ENCODE measurements around the gene FOLR3. TPM values are rescaled to one million over a fixed set of nuclear protein-coding genes. Genes with fewer than 3 reads are reported as not detected.

FOLR3 gene
- total and polyA plus RNA-seq, 9 of the 15 experiments (the other 6 are each of a cell fraction or from before 2014, with no cell fraction given), result not detected

DNA sequence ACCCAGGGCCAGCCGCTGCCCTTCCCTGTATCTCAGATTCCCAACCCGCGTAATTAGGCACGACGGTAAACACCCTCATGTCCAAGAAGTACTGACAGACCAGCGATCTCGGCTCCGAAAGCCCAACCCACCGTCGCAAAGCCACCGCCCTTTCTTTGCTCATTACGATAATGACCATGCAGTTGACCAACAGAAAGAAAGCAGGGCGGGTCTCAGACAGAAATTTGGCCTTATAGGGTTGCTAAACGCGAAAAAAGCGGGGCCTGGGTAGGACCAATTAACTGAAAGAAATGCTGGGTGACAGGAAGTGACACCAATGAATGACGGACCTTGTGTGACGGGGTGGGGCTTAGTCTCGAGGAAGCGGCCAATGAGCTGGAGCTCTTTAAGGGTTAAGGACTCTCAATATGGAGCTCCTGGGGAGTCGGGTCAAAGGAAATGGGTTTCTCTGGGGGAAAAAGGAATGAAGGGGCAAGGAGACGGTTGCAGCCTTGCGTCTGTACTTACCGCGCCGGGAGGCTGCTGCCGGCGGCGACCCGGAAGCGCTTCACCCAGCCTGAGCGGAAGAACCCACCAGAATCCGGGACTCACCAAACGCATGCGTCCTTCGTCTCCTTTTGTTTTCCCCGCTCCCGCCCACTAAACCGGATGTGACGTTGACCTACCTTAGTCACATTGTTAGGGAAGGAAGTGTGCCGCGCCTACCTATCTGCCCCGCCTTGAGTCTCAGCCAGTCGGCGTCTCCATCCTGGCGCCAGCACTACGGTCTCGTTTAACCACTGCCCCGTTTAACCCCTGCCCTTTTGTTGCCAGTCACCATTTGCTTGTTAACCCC is 23.2 kb upstream of the FOLR3 start, which contains the start of gene ANAPC15:
Gene ANAPC15, minus strand, starts transcription at position 553 of the 835 bp plus-strand sequence. CDS start 1,419 bp downstream, outside the sequence.
- H3K9ac ChIP-seq (ENCODE audit: insufficient read depth in 1 of 2, low read depth in 2 of 2, low read length in 2 of 2), result peak within 1 kb of the TSS; percentile 93 to 95
- DNase-seq (ENCODE audit: extremely low read depth in 1 of 4, low spot score in 3 of 4) (peak; percentile 86 to 99 (median 91)), FAIRE-seq (peak; percentile 100), ATAC-seq (peak; percentile 96)
- peak within 1 kb of the TSS; percentile 96 for H3K4me2 ChIP-seq (ENCODE audit: insufficient read depth, low read length)
- POLR2A ChIA-PET, result interaction anchor here (0.5 to 2.5 kb wide), 17 partner anchors 8 to 326 kb away, joined by 3 to 14 read pairs (median 4); partner anchors contain the start of genes RNF121 and XNDC1N
- H3K27me3 ChIP-seq (ENCODE audit: control insufficient read depth in 2 of 2, insufficient read depth in 2 of 2, low read length in 2 of 2), result no peaks in the 10 kb centered on the region
- under 1% methylated on average over 49 of the region's 49 CpGs for WGBS (ENCODE audit: insufficient coverage, low coverage, missing lambda C conversion rate)
- no peaks in the 10 kb centered on the region for H4K20me1 ChIP-seq (replicated peaks; ENCODE audit: control insufficient read depth, insufficient read depth, low read length)
- intact Hi-C loops (cut with micrococcal nuclease), result loop anchor here (1.0 kb wide), 1 partner anchor 32 kb away; the partner anchor contains the start of genes LRRC51 and NUMA1
- H3K79me2 ChIP-seq (ENCODE audit: control insufficient read depth, insufficient read depth, low read length), result peaks cover 3% of the 10 kb centered on the region; the same call in 1 of the 3 replicates
- H3K4me3 ChIP-seq, result peak within 1 kb of the TSS; percentile 53
- H3K4me1 ChIP-seq (replicated peaks in 1 of 2; ENCODE audit: control insufficient read depth in 2 of 2, insufficient read depth in 2 of 2, low read length in 2 of 2), result peaks cover 6 to 28% of the 10 kb centered on the region in 2 experiments
- H3K9me3 ChIP-seq (replicated peaks; ENCODE audit: control insufficient read depth, insufficient read depth, low read depth, low read length), result no peaks in the 10 kb centered on the region
- CTCF ChIA-PET (ENCODE audit: low intra/inter-chr PET ratio), result no interaction called here
- H3K27ac ChIP-seq (ENCODE audit: extremely low read depth, low read depth, low read length), result peak within 1 kb of the TSS; percentile 97
- no TSS peak for BruUV-seq (replicated peaks)
- in situ Hi-C loops (cut with MboI), result no loop called here
- peaks cover 17% of the 10 kb centered on the region; the same call in 2 of the 3 replicates for H3K36me3 ChIP-seq (ENCODE audit: control insufficient read depth, insufficient read depth, low read length)
- peak within 1 kb of the TSS; percentile 94 for H2AFZ ChIP-seq (ENCODE audit: low read depth, low read length)
- no peaks in the 10 kb centered on the region for H3K9me1 ChIP-seq (ENCODE audit: control insufficient read depth, insufficient read depth, low read length)
- TF ChIP-seq, protein P1, sequence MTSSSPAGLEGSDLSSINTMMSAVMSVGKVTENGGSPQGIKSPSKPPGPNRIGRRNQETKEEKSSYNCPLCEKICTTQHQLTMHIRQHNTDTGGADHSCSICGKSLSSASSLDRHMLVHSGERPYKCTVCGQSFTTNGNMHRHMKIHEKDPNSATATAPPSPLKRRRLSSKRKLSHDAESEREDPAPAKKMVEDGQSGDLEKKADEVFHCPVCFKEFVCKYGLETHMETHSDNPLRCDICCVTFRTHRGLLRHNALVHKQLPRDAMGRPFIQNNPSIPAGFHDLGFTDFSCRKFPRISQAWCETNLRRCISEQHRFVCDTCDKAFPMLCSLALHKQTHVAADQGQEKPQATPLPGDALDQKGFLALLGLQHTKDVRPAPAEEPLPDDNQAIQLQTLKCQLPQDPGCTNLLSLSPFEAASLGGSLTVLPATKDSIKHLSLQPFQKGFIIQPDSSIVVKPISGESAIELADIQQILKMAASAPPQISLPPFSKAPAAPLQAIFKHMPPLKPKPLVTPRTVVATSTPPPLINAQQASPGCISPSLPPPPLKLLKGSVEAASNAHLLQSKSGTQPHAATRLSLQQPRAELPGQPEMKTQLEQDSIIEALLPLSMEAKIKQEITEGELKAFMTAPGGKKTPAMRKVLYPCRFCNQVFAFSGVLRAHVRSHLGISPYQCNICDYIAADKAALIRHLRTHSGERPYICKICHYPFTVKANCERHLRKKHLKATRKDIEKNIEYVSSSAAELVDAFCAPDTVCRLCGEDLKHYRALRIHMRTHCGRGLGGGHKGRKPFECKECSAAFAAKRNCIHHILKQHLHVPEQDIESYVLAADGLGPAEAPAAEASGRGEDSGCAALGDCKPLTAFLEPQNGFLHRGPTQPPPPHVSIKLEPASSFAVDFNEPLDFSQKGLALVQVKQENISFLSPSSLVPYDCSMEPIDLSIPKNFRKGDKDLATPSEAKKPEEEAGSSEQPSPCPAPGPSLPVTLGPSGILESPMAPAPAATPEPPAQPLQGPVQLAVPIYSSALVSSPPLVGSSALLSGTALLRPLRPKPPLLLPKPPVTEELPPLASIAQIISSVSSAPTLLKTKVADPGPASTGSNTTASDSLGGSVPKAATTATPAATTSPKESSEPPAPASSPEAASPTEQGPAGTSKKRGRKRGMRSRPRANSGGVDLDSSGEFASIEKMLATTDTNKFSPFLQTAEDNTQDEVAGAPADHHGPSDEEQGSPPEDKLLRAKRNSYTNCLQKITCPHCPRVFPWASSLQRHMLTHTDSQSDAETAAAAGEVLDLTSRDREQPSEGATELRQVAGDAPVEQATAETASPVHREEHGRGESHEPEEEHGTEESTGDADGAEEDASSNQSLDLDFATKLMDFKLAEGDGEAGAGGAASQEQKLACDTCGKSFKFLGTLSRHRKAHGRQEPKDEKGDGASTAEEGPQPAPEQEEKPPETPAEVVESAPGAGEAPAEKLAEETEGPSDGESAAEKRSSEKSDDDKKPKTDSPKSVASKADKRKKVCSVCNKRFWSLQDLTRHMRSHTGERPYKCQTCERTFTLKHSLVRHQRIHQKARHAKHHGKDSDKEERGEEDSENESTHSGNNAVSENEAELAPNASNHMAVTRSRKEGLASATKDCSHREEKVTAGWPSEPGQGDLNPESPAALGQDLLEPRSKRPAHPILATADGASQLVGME (CRISPR knock-in tag; IDR thresholded peaks at IDR 0.05), result 0 out of 2 replicates have a peak, but pooled peaks have one; percentile 28
- TF ChIP-seq ZBTB17 (CRISPR knock-in tag; IDR thresholded peaks at IDR 0.05), result no peak; the same call in 1 of the 2 replicates
- no peak for TF ChIP-seq ZNF311 (CRISPR knock-in tag; IDR thresholded peaks at IDR 0.05)
- TF ChIP-seq PRPF4 (IDR thresholded peaks at IDR 0.05; ENCODE audit: insufficient read depth, low read depth, low read length, poor library complexity, severe bottlenecking), result no peak
- TF ChIP-seq, protein P2, sequence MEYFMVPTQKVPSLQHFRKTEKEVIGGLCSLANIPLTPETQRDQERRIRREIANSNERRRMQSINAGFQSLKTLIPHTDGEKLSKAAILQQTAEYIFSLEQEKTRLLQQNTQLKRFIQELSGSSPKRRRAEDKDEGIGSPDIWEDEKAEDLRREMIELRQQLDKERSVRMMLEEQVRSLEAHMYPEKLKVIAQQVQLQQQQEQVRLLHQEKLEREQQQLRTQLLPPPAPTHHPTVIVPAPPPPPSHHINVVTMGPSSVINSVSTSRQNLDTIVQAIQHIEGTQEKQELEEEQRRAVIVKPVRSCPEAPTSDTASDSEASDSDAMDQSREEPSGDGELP (CRISPR knock-in tag; IDR thresholded peaks at IDR 0.05; ENCODE audit: borderline replicate concordance), result peak; percentile 45; the same call in 1 of the 2 replicates
- TF ChIP-seq, protein P3, sequence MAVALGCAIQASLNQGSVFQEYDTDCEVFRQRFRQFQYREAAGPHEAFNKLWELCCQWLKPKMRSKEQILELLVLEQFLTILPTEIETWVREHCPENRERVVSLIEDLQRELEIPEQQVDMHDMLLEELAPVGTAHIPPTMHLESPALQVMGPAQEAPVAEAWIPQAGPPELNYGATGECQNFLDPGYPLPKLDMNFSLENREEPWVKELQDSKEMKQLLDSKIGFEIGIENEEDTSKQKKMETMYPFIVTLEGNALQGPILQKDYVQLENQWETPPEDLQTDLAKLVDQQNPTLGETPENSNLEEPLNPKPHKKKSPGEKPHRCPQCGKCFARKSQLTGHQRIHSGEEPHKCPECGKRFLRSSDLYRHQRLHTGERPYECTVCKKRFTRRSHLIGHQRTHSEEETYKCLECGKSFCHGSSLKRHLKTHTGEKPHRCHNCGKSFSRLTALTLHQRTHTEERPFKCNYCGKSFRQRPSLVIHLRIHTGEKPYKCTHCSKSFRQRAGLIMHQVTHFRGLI (CRISPR knock-in tag; IDR thresholded peaks at IDR 0.05), result no peak
- TF ChIP-seq, protein P4, sequence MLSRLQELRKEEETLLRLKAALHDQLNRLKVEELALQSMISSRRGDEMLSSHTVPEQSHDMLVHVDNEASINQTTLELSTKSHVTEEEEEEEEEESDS (CRISPR knock-in tag; IDR thresholded peaks at IDR 0.05), result no peak
